BJ (cell line): ENCODE data around the gene CLEC4M. TPM values are rescaled to one million over a fixed set of nuclear protein-coding genes. Genes with fewer than 3 reads are reported as not detected.
"Not testable (repeated sequence)": the region's sequence is repeated elsewhere in the genome, so short reads cannot be mapped to it uniquely, and the experiment has no call there.

ENCODE experiments used
- CTCF ChIA-PET: fragments of 350-600 bp; formaldehyde crosslinking; extraction: SDS; loops from one replicate; lab custom pipeline; 2021; ENCODE audit warnings: antibody characterized with exemption, inconsistent platforms; lab: Yijun Ruan, JAX
- POLR2A ChIA-PET: fragments of 300-600 bp; sonication (Branson Sonifier 250); formaldehyde crosslinking; extraction: SDS; loops from one replicate; lab custom pipeline; 2021; ENCODE audit warnings: antibody characterized with exemption; lab: Charles Lee
- DNase-seq: peaks from one replicate; pipeline ENCODE4 v3.0.0-alpha.2; 2011; ENCODE audit warnings: low read depth
- H3K27me3 ChIP-seq: 2 replicates; pipeline ENCODE4 v1.6.0; 2011; ENCODE audit warnings: low read length; ENCODE audit not compliant: control insufficient read depth, insufficient read depth
- H3K36me3 ChIP-seq: 2 replicates; pipeline ENCODE4 v1.5.1; 2011; ENCODE audit warnings: low read length; ENCODE audit not compliant: control insufficient read depth, insufficient read depth
- H3K4me3 ChIP-seq: 2 replicates; pipeline ENCODE4 v1.5.1; 2011; ENCODE audit warnings: low read depth, mild to moderate bottlenecking, control low read depth, low read length
- CTCF ChIP-seq: IDR thresholded peaks from 2 replicates; pipeline ENCODE4 v1.5.1; 2011; ENCODE audit warnings: low read depth, mild to moderate bottlenecking, control low read depth, inconsistent platforms, low read length, moderate library complexity; ENCODE audit not compliant: insufficient read depth
- polyA plus RNA-seq: library from polyadenylated mRNA; depleted of rRNA; stranded (reverse); fragments of >200 nt; gene quantifications from 2 replicates; pipeline ENCODE4 v1.2.3, GENCODE V29; 2011

CLEC4M gene
- polyA plus RNA-seq, 1 experiment = not detected

GRCh38 chr19:7763696-7764095 is 653 bp downstream of the CLEC4M start:
- TF ChIP-seq CTCF = no peak
- CTCF ChIA-PET = interaction anchor here (1.5 kb wide), 1 partner anchor 83 kb away, joined by 3 read pairs; the partner anchor contains the start of gene TRAPPC5
- H3K27me3 ChIP-seq = no peaks in the 10 kb centered on the region
- H3K4me3 ChIP-seq = no peak overlapping the region
- no peak for DNase-seq
- POLR2A ChIA-PET = no interaction called here
- no peaks in the 10 kb centered on the region for H3K36me3 ChIP-seq

DNA sequence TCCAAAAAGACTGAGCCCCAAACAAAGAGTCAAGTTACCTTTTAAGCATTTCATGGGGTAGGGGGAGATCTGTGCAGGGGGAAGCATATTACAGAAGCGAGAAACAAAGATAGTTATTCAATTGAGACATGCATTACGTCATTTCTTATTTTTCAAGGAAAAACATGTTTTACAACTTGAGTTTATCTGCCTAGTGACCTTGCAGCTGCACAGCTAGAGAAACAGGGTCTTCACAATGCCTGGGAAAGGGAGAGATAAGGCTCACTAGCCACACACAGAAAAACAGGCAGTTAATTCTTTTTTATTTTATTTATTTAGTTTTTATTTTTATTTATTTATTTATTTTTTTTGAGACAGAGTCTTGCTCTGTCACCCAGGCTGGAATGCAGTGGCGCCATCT is 1.1 kb downstream of the CLEC4M start:
- H3K27me3 ChIP-seq, DNase-seq, H3K4me3 ChIP-seq, CTCF ChIA-PET, POLR2A ChIA-PET, H3K36me3 ChIP-seq: not testable (repeated sequence)

GRCh38 chr19:7765043-7765442 is 2.0 kb downstream of the CLEC4M start:
- CTCF ChIA-PET, POLR2A ChIA-PET, H3K27me3 ChIP-seq, DNase-seq, H3K36me3 ChIP-seq, H3K4me3 ChIP-seq: not testable (repeated sequence)

DNA sequence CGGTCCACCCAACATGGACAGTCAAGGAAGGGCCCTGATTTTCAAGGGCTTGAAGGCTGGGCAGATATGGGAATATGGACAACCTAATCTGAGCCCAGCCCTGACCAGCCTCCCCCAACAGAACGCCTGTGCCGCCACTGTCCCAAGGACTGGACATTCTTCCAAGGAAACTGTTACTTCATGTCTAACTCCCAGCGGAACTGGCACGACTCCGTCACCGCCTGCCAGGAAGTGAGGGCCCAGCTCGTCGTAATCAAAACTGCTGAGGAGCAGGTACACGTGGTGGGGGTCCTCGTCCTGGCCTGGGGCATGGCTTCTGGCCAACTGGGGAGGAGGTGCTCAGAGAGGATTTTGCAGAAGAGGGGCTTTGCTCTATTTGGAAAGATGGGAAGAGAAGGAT is 3.5 kb downstream of the CLEC4M start:
- TF ChIP-seq CTCF = no peak
- ChIA-PET CTCF (no interaction called here), POLR2A (no interaction called here)
- H3K36me3 ChIP-seq = no peaks in the 10 kb centered on the region
- H3K4me3 ChIP-seq = no peak overlapping the region
- H3K27me3 ChIP-seq = no peaks in the 10 kb centered on the region; the same call in 1 of the 2 replicates
- no peak for DNase-seq

DNA sequence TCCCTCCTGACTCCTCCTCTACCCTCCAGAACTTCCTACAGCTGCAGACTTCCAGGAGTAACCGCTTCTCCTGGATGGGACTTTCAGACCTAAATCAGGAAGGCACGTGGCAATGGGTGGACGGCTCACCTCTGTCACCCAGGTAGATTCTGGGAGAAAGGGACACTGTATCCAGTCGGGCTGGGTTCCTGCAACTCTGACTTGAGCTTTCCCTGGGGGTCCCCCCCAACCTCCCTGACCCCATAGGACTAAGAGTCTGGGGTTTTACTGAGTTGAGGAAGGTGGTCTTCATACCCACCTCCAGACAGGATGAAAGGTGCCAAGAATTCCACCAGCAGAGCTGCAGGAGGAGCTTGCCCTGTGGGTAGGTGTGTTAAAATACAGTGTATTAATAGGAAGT is 4.4 kb downstream of the CLEC4M start:
- no peak overlapping the region for H3K4me3 ChIP-seq
- ChIA-PET CTCF (interaction anchor here (1.0 to 2.0 kb wide), 2 partner anchors 17 to 32 kb away, joined by 3 to 4 read pairs; no protein-coding TSS in a partner anchor), POLR2A (no interaction called here)
- no peak for TF ChIP-seq CTCF
- H3K36me3 ChIP-seq = no peaks in the 10 kb centered on the region
- no peak for DNase-seq
- no peaks in the 10 kb centered on the region; the same call in 1 of the 2 replicates for H3K27me3 ChIP-seq

DNA sequence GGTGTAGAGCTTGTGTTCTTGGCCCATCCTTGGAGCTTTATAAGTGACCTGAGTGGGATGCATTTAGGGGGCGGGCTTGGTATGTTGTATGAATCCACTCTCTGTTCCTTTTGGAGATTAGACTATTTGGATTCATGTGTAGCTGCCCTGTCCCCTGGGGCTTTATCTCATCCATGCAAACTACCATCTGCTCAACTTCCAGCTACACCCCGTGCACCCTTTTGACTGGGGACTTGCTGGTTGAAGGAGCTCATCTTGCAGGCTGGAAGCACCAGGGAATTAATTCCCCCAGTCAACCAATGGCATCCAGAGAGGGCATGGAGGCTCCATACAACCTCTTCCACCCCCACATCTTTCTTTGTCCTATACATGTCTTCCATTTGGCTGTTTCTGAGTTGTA is 6.1 kb downstream of the CLEC4M start:
- peaks cover 2% of the 10 kb centered on the region; the same call in 1 of the 2 replicates for H3K27me3 ChIP-seq
- H3K36me3 ChIP-seq = no peaks in the 10 kb centered on the region
- TF ChIP-seq CTCF = no peak
- no peak for DNase-seq
- no peak overlapping the region for H3K4me3 ChIP-seq
- CTCF ChIA-PET = interaction anchor here (0.8 to 2.0 kb wide), 2 partner anchors 29 to 30 kb away, joined by 3 to 4 read pairs; no protein-coding TSS in a partner anchor
- POLR2A ChIA-PET = no interaction called here
